Measurements from ENCODE around the gene NBAS. TPM values are rescaled to one million over a fixed set of nuclear protein-coding genes. Genes with fewer than 3 reads are reported as not detected.

Gene NBAS
- total and polyA plus RNA-seq, 2 of the 4 experiments (the other 2 are of a cell fraction) = 22.3 to 105 TPM

GRCh38 chr2:15287447-15288184 lies 273.5 kb downstream of the NBAS start:
- Histone ChIP-seq H3K9me3 (ENCODE audit: control insufficient read depth, insufficient read depth, low read length) (no peaks in the 10 kb centered on the region), H3K56ac (ENCODE audit: extremely low read depth, insufficient read depth, low read length) (no peak overlapping the region), H3K79me1 (ENCODE audit: low read depth in 1 of 2, low read length in 2 of 2) (no peaks in the 10 kb centered on the region; a peak in 2 of 4 replicates), H2BK5ac (ENCODE audit: low read depth, low read length, poor library complexity, severe bottlenecking) (no peak overlapping the region), H2BK20ac (ENCODE audit: low read depth, low read length) (no peak overlapping the region), H3K36me3 (ENCODE audit: control insufficient read depth, insufficient read depth, low read length) (peaks cover 14% of the 10 kb centered on the region), H2BK15ac (ENCODE audit: low read depth, low read length) (no peak overlapping the region), H3K9ac (ENCODE audit: low read depth, low read length) (no peak overlapping the region), H3K23ac (ENCODE audit: low read depth, low read length) (no peak overlapping the region), H2AK9ac (replicated peaks; ENCODE audit: low read depth, low read length, poor library complexity) (no peak overlapping the region), H4K91ac (ENCODE audit: insufficient read depth, low read depth, low read length) (no peak overlapping the region), H4K5ac (ENCODE audit: low read depth, low read length) (no peak overlapping the region), H3K4me1 (ENCODE audit: control insufficient read depth, insufficient read depth, low read length) (no peaks in the 10 kb centered on the region), H4K20me1 (ENCODE audit: insufficient read depth, low read length) (no peaks in the 10 kb centered on the region), H3K14ac (replicated peaks; ENCODE audit: low read depth, low read length) (no peak overlapping the region), H4K8ac (ENCODE audit: low read depth in 2 of 2, low read length in 2 of 2) (no peak overlapping the region), H3K4ac (ENCODE audit: low read depth, low read length) (no peak overlapping the region), H3K9me1 (ENCODE audit: insufficient read depth, low read length) (0 out of 2 replicates have a peak, but pooled peaks cover 2% of the 10 kb centered on the region), H3K18ac (ENCODE audit: low read depth, low read length) (no peak overlapping the region), H2BK120ac (ENCODE audit: low read depth, low read length) (no peak overlapping the region), H2AFZ (replicated peaks; ENCODE audit: low read length, poor library complexity) (no peak overlapping the region), H3K4me3 (ENCODE audit: insufficient read depth, low read depth, low read length) (no peak overlapping the region), H3K4me2 (ENCODE audit: low read depth, low read length) (no peak overlapping the region), H2AK5ac (ENCODE audit: low read depth, low read length) (no peak overlapping the region), H3K27ac (ENCODE audit: insufficient read depth, low read length) (no peak overlapping the region), H3K27me3 (ENCODE audit: control insufficient read depth, insufficient read depth, low read length) (no peaks in the 10 kb centered on the region)
- no peak for ATAC-seq (ENCODE audit: low read depth)
- in situ Hi-C loops (cut with MboI; ENCODE audit: low sequenced_read_pairs) = no loop called here
- WGBS, 2 experiments (ENCODE audit: extremely low coverage in 2 of 2, insufficient read length in 1 of 2) = 95% methylated on average over 3 of the region's 26 CpGs; no CpG with 5 or more reads in 1 of the 2 experiments
- intact Hi-C loops (cut with micrococcal nuclease) = no loop called here
- dilution Hi-C loops (cut with HindIII; ENCODE audit: low sequenced_read_pairs, unreplicated experiment) = no loop called here
- CTCF ChIA-PET = no interaction called here
- TF ChIP-seq ELK1 (IDR thresholded peaks at IDR 0.05; ENCODE audit: borderline replicate concordance, low read depth, low read length) (no peak), USF2 (IDR thresholded peaks at IDR 0.05; ENCODE audit: low read depth, low read length) (no peak), MAFK (IDR thresholded peaks at IDR 0.05; ENCODE audit: low read depth, low read length) (no peak), RCOR1 (IDR thresholded peaks at IDR 0.05; ENCODE audit: insufficient replicate concordance, low read length) (no peak), SMC3 (IDR thresholded peaks at IDR 0.05; ENCODE audit: low read depth, low read length) (no peak), MXI1 (IDR thresholded peaks at IDR 0.05; ENCODE audit: borderline replicate concordance, low read depth, low read length) (no peak), RAD21 (IDR thresholded peaks at IDR 0.05; ENCODE audit: low read length) (no peak), CHD1 (IDR thresholded peaks at IDR 0.05; ENCODE audit: low read depth, low read length) (no peak), NFE2L2 (IDR thresholded peaks at IDR 0.05; ENCODE audit: low read depth, low read length) (no peak), CEBPB (IDR thresholded peaks at IDR 0.05; ENCODE audit: low read depth, low read length) (no peak), MAZ (IDR thresholded peaks at IDR 0.05; ENCODE audit: borderline replicate concordance, low read depth, low read length) (no peak), RFX5 (IDR thresholded peaks at IDR 0.05; ENCODE audit: low read depth, low read length) (no peak), POLR2A (IDR thresholded peaks at IDR 0.05; ENCODE audit: low read depth, low read length) (no peak), BHLHE40 (IDR thresholded peaks at IDR 0.05; ENCODE audit: low read depth, low read length) (no peak), CTCF (conservative IDR thresholded peaks at IDR 0.05; ENCODE audit: low read depth, low read length) (no peak), FOS (IDR thresholded peaks at IDR 0.05; ENCODE audit: low read depth, low read length) (no peak)
- BruUV-seq (replicated peaks) = no TSS peak
- DNase-seq = no peak
- POLR2A ChIA-PET (ENCODE audit: unreplicated experiment) = no interaction called here

Data from IMR-90 (cell line).